H9 (cell line): ENCODE measurements around the gene TYRO3. TPM values are rescaled to one million over a fixed set of nuclear protein-coding genes. Genes with fewer than 3 reads are reported as not detected.

ENCODE experiments used
- DNase-seq: peaks from one replicate; pipeline ENCODE4 v3.0.0-alpha.2; 2017
- H2AFZ ChIP-seq: one replicate; pipeline ENCODE4 v1.6.1; 2013; ENCODE audit warnings: mild to moderate bottlenecking, low read length, control low read depth, moderate library complexity
- H2AK5ac ChIP-seq: 2 replicates; pipeline ENCODE4 v1.6.1; 2013; ENCODE audit warnings: low read length, control low read depth, mixed read lengths; ENCODE audit not compliant: insufficient read length
- H2BK120ac ChIP-seq: one replicate; pipeline ENCODE4 v1.6.1; 2013; ENCODE audit warnings: low read depth, mild to moderate bottlenecking, low read length, control low read depth, inconsistent platforms; ENCODE audit not compliant: poor library complexity, severe bottlenecking
- H2BK12ac ChIP-seq: 2 replicates; pipeline ENCODE4 v1.6.1; 2013; ENCODE audit warnings: low read length, control low read depth, mixed read lengths, low read depth; ENCODE audit not compliant: insufficient read length
- H2BK15ac ChIP-seq: 2 replicates; pipeline ENCODE4 v1.6.1; 2013; ENCODE audit warnings: low read depth, low read length, control low read depth
- H2BK20ac ChIP-seq: one replicate; pipeline ENCODE4 v1.6.1; 2013; ENCODE audit warnings: low read depth, mild to moderate bottlenecking, low read length, control low read depth, inconsistent platforms; ENCODE audit not compliant: poor library complexity, severe bottlenecking
- H2BK5ac ChIP-seq: 2 replicates; pipeline ENCODE4 v1.6.1; 2013; ENCODE audit warnings: low read length, control low read depth, mixed read lengths; ENCODE audit not compliant: insufficient read length
- H3K14ac ChIP-seq: 2 replicates; pipeline ENCODE4 v1.6.1; 2013; ENCODE audit warnings: low read length, control low read depth; ENCODE audit not compliant: insufficient read depth
- H3K18ac ChIP-seq: 2 replicates; pipeline ENCODE4 v1.6.1; 2013; ENCODE audit warnings: low read depth, mild to moderate bottlenecking, mixed read lengths, low read length, control low read depth; ENCODE audit not compliant: insufficient read length
- H3K23ac ChIP-seq: 2 replicates; pipeline ENCODE4 v1.6.1; 2013; ENCODE audit warnings: low read length, control low read depth, mixed read lengths, low read depth; ENCODE audit not compliant: insufficient read length
- H3K23me2 ChIP-seq: 2 replicates; pipeline ENCODE4 v1.6.1; 2013; ENCODE audit warnings: low read depth, mild to moderate bottlenecking, mixed read lengths, low read length, control low read depth; ENCODE audit not compliant: insufficient read length, poor library complexity, severe bottlenecking
- H3K27ac ChIP-seq: 2 replicates; pipeline ENCODE4 v1.5.1; 2013; ENCODE audit warnings: low read length, control low read depth, mixed read lengths, low read depth; ENCODE audit not compliant: insufficient read length
- H3K27me3 ChIP-seq: 2 replicates; pipeline ENCODE4 v1.6.1; 2013; ENCODE audit warnings: low read length, control low read depth, inconsistent platforms; ENCODE audit not compliant: insufficient read depth
- H3K4ac ChIP-seq: 2 replicates; pipeline ENCODE4 v1.6.1; 2013; ENCODE audit warnings: low read depth, mild to moderate bottlenecking, control low read depth, inconsistent platforms, low read length, moderate library complexity
- H3K4me1 ChIP-seq: 2 replicates; pipeline ENCODE4 v1.6.1; 2013; ENCODE audit warnings: low read length, control low read depth, inconsistent platforms; ENCODE audit not compliant: insufficient read depth
- H3K4me2 ChIP-seq: 2 replicates; pipeline ENCODE4 v1.6.1; 2013; ENCODE audit warnings: low read length, control low read depth, mixed read lengths; ENCODE audit not compliant: insufficient read length, insufficient read depth
- H3K56ac ChIP-seq: 2 replicates; pipeline ENCODE4 v1.6.1; 2013; ENCODE audit warnings: low read depth, mild to moderate bottlenecking, mixed read lengths, low read length, control low read depth; ENCODE audit not compliant: insufficient read length
- H3K79me1 ChIP-seq: 2 replicates; pipeline ENCODE4 v1.6.1; 2013; ENCODE audit warnings: low read depth, mild to moderate bottlenecking, moderate library complexity, low read length, control low read depth, inconsistent platforms; ENCODE audit not compliant: insufficient read depth, poor library complexity, severe bottlenecking
- H3K79me2 ChIP-seq: 2 replicates; pipeline ENCODE4 v1.6.1; 2013; ENCODE audit warnings: low read length, control low read depth, inconsistent platforms; ENCODE audit not compliant: insufficient read depth
- H3K9ac ChIP-seq: 2 replicates; pipeline ENCODE4 v1.6.1; 2013; ENCODE audit warnings: low read length, control low read depth, mixed read lengths; ENCODE audit not compliant: insufficient read length; ENCODE audit errors: extremely low read depth
- H3K9me3 ChIP-seq: one replicate; pipeline ENCODE4 v1.6.1; 2013; ENCODE audit warnings: low read depth, low read length, inconsistent platforms; ENCODE audit not compliant: control insufficient read depth
- H3T11ph ChIP-seq: one replicate; pipeline ENCODE4 v1.6.1; 2013; ENCODE audit warnings: mild to moderate bottlenecking, low read length, control low read depth, inconsistent platforms
- H4K20me1 ChIP-seq: one replicate; pipeline ENCODE4 v1.6.1; 2013; ENCODE audit not compliant: control insufficient read depth, insufficient read length, insufficient read depth
- H4K5ac ChIP-seq: 2 replicates; pipeline ENCODE4 v1.6.1; 2013; ENCODE audit warnings: low read depth, mild to moderate bottlenecking, mixed read lengths, low read length, control low read depth; ENCODE audit not compliant: insufficient read length
- H4K8ac ChIP-seq: replicated peaks from 2 replicates; pipeline ENCODE4 v1.6.1; 2013; ENCODE audit warnings: low read length, control low read depth, mixed read lengths, low read depth; ENCODE audit not compliant: insufficient read length
- H4K91ac ChIP-seq: 2 replicates; pipeline ENCODE4 v1.6.1; 2013; ENCODE audit warnings: low read depth, mild to moderate bottlenecking, moderate library complexity, mixed read lengths, low read length, control low read depth; ENCODE audit not compliant: insufficient read length
- H3K27ac Mint-ChIP-seq, 3 experiments: 2 replicates in 2 of 3; 3 replicates in 1 of 3; pipeline ENCODE4 v1.8.0; 2020 to 2021; ENCODE audit warnings: mixed read lengths in 3 of 3, mild to moderate bottlenecking in 1 of 3, moderate library complexity in 1 of 3
- H3K27me3 Mint-ChIP-seq: 2 replicates; pipeline ENCODE4 v1.8.0; 2021; ENCODE audit warnings: low read depth, mild to moderate bottlenecking, moderate library complexity, mixed read lengths
- H3K36me3 Mint-ChIP-seq, 3 experiments: 2 replicates in 2 of 3; 3 replicates in 1 of 3; pipeline ENCODE4 v1.8.0; 2020 to 2021; ENCODE audit warnings: low read depth in 3 of 3, mixed read lengths in 3 of 3; ENCODE audit not compliant: insufficient read depth in 1 of 3
- H3K4me1 Mint-ChIP-seq, 2 experiments: 2 replicates each; pipeline ENCODE4 v1.8.0; 2020; ENCODE audit warnings: mixed read lengths in 2 of 2
- H3K4me3 Mint-ChIP-seq, 2 experiments: 2 replicates in 1 of 2; 3 replicates in 1 of 2; pipeline ENCODE4 v1.8.0; 2020 to 2021; ENCODE audit warnings: mild to moderate bottlenecking in 2 of 2, mixed read lengths in 2 of 2, moderate library complexity in 1 of 2
- H3K9me3 Mint-ChIP-seq, 2 experiments: 2 replicates in 1 of 2; 3 replicates in 1 of 2; pipeline ENCODE4 v1.8.0; 2020; ENCODE audit warnings: mild to moderate bottlenecking in 2 of 2, mixed read lengths in 2 of 2, moderate library complexity in 1 of 2
- WGBS: extraction: QIAGEN DNeasy Blood & Tissue Kit; methylation state at CpG from one replicate; pipeline ENCODE4 v1.1.7; 2013; ENCODE audit warnings: missing lambda C conversion rate, low lambda C conversion rate, mixed read lengths; ENCODE audit not compliant: insufficient read length; ENCODE audit errors: extremely low coverage; 5-methylcytosine and 5-hydroxymethylcytosine counted together
- total RNA-seq: library from RNA; stranded (reverse); gene quantifications from 2 replicates; pipeline ENCODE4 v1.2.1, GENCODE V29; 2021
- TF ChIP-seq, protein P1 (sequence below): fragments of 200-600 bp; sonication (generic); conservative IDR thresholded peaks from 3 replicates; pipeline ENCODE4 v1.8.0; 2021; ENCODE audit warnings: antibody characterized with exemption, mild to moderate bottlenecking

TYRO3 gene
- total RNA-seq, 1 experiment from 2014 or later, result 124 TPM

DNA sequence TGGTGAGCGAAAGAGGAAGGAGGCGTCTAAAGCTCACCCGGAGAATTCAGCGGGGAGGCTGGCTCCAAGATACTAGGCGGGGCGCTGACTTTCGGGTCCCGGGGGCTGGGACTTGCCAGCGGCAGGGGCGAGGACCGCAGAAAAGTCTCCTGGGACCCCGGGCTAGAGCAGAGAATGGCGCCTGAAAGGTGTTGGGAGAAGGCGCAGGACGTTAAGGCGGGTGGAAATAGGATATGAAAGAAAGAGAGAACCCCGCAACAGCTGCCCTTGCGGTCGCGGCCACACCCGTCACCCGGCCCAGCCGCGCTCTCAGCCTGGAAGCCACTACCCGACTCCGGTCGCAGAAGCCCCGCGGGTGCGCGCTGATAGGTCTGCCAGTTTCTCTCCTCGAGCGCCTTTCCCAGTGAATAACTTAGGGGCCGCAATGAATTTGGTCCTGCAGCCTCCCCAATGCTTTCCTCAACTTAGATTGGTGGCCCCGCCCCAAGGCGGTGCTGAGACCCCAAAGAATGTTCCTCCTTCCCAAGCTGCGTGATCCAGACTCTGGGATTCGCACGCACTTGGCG lies 46.0 kb upstream of the TYRO3 start:
- no peaks in the 10 kb centered on the region; a peak in 1 of 5 replicates for H3K9me3 Mint-ChIP-seq
- Histone ChIP-seq H3K27ac (no peak overlapping the region), H4K20me1 (no peaks in the 10 kb centered on the region), H3K79me1 (no peaks in the 10 kb centered on the region), H3K4me1 (no peaks in the 10 kb centered on the region), H2BK12ac (no peak overlapping the region), H3K79me2 (no peaks in the 10 kb centered on the region), H2BK20ac (no peak overlapping the region), H3T11ph (no peak overlapping the region), H2BK5ac (no peak overlapping the region), H3K9me3 (no peaks in the 10 kb centered on the region), H3K9ac (no peak overlapping the region), H4K5ac (no peak overlapping the region), H3K23me2 (peaks cover 11% of the 10 kb centered on the region), H2AFZ (no peak overlapping the region), H4K91ac (no peak overlapping the region), H2AK5ac (no peak overlapping the region), H3K18ac (no peak overlapping the region), H4K8ac (no peak overlapping the region), H2BK120ac (no peak overlapping the region), H3K23ac (no peak overlapping the region), H3K4me2 (peak overlapping the region; percentile 87), H3K4ac (no peak overlapping the region), H3K14ac (no peak overlapping the region; the same call in 1 of the 2 replicates), H3K27me3 (peaks cover 30% of the 10 kb centered on the region), H3K56ac (no peak overlapping the region), H2BK15ac (no peak overlapping the region; the same call in 1 of the 2 replicates)
- H3K27me3 Mint-ChIP-seq, result peaks cover 71% of the 10 kb centered on the region
- H3K4me3 Mint-ChIP-seq, result peak overlapping the region; percentile 60 to 84
- TF ChIP-seq, protein P1, sequence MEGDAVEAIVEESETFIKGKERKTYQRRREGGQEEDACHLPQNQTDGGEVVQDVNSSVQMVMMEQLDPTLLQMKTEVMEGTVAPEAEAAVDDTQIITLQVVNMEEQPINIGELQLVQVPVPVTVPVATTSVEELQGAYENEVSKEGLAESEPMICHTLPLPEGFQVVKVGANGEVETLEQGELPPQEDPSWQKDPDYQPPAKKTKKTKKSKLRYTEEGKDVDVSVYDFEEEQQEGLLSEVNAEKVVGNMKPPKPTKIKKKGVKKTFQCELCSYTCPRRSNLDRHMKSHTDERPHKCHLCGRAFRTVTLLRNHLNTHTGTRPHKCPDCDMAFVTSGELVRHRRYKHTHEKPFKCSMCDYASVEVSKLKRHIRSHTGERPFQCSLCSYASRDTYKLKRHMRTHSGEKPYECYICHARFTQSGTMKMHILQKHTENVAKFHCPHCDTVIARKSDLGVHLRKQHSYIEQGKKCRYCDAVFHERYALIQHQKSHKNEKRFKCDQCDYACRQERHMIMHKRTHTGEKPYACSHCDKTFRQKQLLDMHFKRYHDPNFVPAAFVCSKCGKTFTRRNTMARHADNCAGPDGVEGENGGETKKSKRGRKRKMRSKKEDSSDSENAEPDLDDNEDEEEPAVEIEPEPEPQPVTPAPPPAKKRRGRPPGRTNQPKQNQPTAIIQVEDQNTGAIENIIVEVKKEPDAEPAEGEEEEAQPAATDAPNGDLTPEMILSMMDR, result no peak
- peaks cover 23 to 27% of the 10 kb centered on the region in 2 experiments for H3K4me1 Mint-ChIP-seq
- WGBS, result no CpG with 5 or more reads among the region's 40 CpGs
- peaks cover 14 to 17% (median 17%) of the 10 kb centered on the region in 3 experiments for H3K36me3 Mint-ChIP-seq
- peak; percentile 48 for DNase-seq
- no peak overlapping the region for H3K27ac Mint-ChIP-seq
